22Rv1 (cell line): Measurements from ENCODE around the gene SENP8.

Experiments used
- ZFX ChIP-seq: fragments of 450-650 bp; IDR thresholded peaks from 2 replicates; pipeline ENCODE4 v1.6.1; 2017; ENCODE audit warnings: antibody characterized with exemption, borderline replicate concordance
- TF ChIP-seq, protein P1 (sequence below): fragments of 450-650 bp; IDR thresholded peaks from 2 replicates; pipeline ENCODE4 v1.5.1; 2017; ENCODE audit warnings: mild to moderate bottlenecking

DNA sequence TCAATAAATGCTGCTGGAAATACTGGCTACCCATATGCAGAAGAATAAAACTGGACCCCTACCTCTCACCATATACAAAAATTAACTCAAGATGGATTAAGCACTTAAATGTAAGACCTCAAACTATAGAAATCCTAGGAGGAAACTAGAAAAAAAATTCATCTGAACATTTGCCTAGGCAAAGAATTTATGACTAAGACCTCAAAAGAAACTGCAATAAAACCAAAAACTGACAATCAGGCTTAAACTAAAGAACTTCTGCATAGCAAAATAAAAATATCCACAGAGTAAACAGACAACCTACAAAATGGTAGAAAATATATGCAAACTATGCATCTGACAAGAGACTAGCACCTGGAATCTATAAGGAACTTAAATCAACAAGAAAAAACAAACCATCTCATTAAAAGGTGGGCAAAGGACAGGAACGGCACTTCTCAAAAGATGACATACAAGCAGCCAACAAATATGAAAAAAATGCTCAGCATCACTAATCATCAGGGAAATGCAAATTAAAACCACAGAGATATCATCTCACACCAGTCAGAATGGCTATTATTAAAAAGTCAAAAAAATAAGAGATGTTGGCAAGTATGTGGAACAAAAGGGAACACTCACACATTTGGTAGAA, 47.3 kb upstream of the SENP8 start:
- TF ChIP-seq, protein P1, sequence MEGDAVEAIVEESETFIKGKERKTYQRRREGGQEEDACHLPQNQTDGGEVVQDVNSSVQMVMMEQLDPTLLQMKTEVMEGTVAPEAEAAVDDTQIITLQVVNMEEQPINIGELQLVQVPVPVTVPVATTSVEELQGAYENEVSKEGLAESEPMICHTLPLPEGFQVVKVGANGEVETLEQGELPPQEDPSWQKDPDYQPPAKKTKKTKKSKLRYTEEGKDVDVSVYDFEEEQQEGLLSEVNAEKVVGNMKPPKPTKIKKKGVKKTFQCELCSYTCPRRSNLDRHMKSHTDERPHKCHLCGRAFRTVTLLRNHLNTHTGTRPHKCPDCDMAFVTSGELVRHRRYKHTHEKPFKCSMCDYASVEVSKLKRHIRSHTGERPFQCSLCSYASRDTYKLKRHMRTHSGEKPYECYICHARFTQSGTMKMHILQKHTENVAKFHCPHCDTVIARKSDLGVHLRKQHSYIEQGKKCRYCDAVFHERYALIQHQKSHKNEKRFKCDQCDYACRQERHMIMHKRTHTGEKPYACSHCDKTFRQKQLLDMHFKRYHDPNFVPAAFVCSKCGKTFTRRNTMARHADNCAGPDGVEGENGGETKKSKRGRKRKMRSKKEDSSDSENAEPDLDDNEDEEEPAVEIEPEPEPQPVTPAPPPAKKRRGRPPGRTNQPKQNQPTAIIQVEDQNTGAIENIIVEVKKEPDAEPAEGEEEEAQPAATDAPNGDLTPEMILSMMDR: no peak
- TF ChIP-seq ZFX: no peak
